DND-41 (cell line): ENCODE data around the gene NOL4L.

ENCODE experiments used
- EZH2 ChIP-seq: IDR thresholded peaks from 3 replicates; pipeline ENCODE4 v1.6.1; 2012; ENCODE audit warnings: borderline replicate concordance, low read depth, mild to moderate bottlenecking, moderate library complexity, low read length, inconsistent platforms; ENCODE audit not compliant: severe bottlenecking
- TF ChIP-seq, protein P1 (sequence below): IDR thresholded peaks from 2 replicates; pipeline ENCODE4 v1.5.1; 2012; ENCODE audit warnings: borderline replicate concordance, low read length, moderate library complexity, mild to moderate bottlenecking; ENCODE audit not compliant: poor library complexity, severe bottlenecking; ENCODE audit errors: extremely low read depth

DNA sequence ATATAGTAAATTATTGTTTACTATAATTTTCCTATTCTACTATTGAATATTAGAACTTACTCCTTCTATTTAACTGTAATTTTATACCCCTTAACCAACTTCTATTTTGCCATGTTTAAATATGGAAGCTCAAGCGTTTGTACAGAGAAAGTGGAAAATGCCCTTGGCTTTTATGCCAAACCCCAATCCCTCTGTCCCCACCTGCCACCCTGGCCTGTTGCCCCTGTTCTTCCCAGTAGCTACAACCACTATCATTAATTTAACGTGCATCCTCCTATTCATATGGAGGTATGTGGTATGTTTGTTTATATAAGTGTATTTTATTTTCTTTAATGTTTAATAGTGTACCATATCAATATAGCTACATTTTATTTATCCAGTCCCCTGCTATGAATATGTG lies 168.9 kb downstream of the NOL4L start:
- TF ChIP-seq EZH2 = no peak
- TF ChIP-seq, protein P1, sequence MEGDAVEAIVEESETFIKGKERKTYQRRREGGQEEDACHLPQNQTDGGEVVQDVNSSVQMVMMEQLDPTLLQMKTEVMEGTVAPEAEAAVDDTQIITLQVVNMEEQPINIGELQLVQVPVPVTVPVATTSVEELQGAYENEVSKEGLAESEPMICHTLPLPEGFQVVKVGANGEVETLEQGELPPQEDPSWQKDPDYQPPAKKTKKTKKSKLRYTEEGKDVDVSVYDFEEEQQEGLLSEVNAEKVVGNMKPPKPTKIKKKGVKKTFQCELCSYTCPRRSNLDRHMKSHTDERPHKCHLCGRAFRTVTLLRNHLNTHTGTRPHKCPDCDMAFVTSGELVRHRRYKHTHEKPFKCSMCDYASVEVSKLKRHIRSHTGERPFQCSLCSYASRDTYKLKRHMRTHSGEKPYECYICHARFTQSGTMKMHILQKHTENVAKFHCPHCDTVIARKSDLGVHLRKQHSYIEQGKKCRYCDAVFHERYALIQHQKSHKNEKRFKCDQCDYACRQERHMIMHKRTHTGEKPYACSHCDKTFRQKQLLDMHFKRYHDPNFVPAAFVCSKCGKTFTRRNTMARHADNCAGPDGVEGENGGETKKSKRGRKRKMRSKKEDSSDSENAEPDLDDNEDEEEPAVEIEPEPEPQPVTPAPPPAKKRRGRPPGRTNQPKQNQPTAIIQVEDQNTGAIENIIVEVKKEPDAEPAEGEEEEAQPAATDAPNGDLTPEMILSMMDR = no peak
